Duodenal mucosa (tissue), 2 donors: ENCODE data around the gene THEMIS2.
A peak's percentile ranks its signal among the peaks of the same experiment; 100 is the strongest.

Experiments used
- H3K27ac ChIP-seq: one replicate; pipeline ENCODE4 v1.7.0; 2013; ENCODE audit warnings: low read depth, low read length
- H3K27me3 ChIP-seq, 2 donors: one replicate each; pipeline ENCODE4 v1.7.0; 2013; ENCODE audit warnings: low read length in 2 of 2, control low read depth in 1 of 2; ENCODE audit not compliant: insufficient read depth in 2 of 2, control insufficient read depth in 1 of 2
- H3K36me3 ChIP-seq, 2 donors: one replicate each; pipeline ENCODE4 v1.7.0; 2013; ENCODE audit warnings: low read length in 2 of 2, control low read depth in 1 of 2; ENCODE audit not compliant: insufficient read depth in 2 of 2, control insufficient read depth in 1 of 2
- H3K4me1 ChIP-seq, 2 donors: one replicate each; pipeline ENCODE4 v1.7.0; 2013; ENCODE audit warnings: low read length in 2 of 2, control low read depth in 1 of 2; ENCODE audit not compliant: insufficient read depth in 2 of 2, control insufficient read depth in 1 of 2
- H3K4me3 ChIP-seq, 2 donors: one replicate each; pipeline ENCODE4 v1.7.0; 2013; ENCODE audit warnings: low read length in 2 of 2, low read depth in 1 of 2
- H3K9ac ChIP-seq, 2 donors: one replicate each; pipeline ENCODE4 v1.7.0; 2013; ENCODE audit warnings: low read length in 2 of 2, low read depth in 1 of 2
- H3K9me3 ChIP-seq, 2 donors: one replicate each; pipeline ENCODE4 v1.7.0; 2013; ENCODE audit warnings: low read length in 2 of 2, control low read depth in 1 of 2; ENCODE audit not compliant: control insufficient read depth in 1 of 2

Gene THEMIS2

DNA sequence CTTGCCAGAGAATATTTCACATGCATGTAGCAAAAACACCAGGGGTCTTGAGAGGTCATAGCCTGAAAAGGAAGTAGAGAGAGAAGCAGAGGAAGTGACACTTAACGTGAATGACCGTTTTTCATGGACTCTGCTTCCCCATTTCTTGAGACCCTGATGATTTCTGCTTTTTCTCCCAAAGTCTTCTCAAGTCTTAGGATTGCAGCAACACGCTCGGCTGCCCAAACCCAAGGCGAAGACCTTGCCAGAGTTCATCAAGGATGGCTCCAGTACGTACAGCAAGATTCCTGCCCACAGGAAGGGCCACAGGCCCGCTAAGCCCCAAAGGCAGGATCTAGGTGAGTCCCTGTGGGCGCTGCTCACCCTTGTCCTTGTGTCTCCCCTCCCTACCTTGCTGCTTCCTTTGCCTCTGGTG is 12.8 kb downstream of the THEMIS2 start:
- H3K9me3 ChIP-seq: no peaks in the 10 kb centered on the region
- peak overlapping the region; percentile 53 for H3K27ac ChIP-seq
- peaks cover 30 to 34% of the 10 kb centered on the region in 2 donors for H3K4me1 ChIP-seq
- H3K9ac ChIP-seq: no peak overlapping the region
- H3K4me3 ChIP-seq: no peak overlapping the region
- H3K27me3 ChIP-seq: no peaks in the 10 kb centered on the region
- H3K36me3 ChIP-seq: peaks cover 0 to 46% of the 10 kb centered on the region in 2 donors

DNA sequence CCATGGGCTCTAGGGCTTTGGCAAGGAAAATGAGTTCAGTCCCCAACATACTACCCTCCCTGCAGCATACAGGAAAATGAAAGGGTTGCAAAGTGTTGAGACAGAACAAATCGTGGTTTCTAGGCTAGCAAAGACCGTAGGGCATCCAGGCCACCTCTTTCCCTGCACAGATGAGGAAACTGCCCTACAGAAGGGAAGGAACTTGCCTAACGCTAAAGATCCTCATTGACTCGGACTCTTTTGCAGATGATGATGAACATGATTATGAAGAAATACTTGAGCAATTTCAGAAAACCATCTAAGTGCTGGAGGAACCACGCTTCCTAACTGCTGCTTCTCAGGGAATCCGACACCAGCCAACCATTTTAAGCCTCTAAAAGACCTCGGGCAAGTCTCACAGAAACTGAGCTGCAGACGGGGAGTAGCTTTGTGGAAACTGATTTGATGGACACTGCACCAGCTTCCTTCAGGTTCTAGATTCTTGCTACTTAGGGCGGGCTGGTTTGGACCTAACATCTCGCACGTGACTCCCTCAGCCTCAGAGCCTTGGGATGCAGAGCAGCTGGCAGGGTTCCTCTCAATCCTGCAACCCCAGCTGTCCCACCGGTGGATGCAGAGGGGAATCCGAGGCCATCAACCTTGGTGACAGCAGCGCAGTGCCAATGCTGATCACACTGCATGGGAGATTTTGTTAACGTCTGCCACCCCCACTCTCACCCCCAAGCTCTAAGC is 13.4 kb downstream of the THEMIS2 start:
- peak overlapping the region in 1 of 2 donors; percentile 13 for H3K4me3 ChIP-seq
- no peak overlapping the region for H3K9ac ChIP-seq
- H3K9me3 ChIP-seq: no peaks in the 10 kb centered on the region
- H3K4me1 ChIP-seq: peaks cover 30 to 34% of the 10 kb centered on the region in 2 donors
- peak overlapping the region; percentile 53 for H3K27ac ChIP-seq
- no peaks in the 10 kb centered on the region for H3K27me3 ChIP-seq
- H3K36me3 ChIP-seq: peaks cover 0 to 46% of the 10 kb centered on the region in 2 donors

DNA sequence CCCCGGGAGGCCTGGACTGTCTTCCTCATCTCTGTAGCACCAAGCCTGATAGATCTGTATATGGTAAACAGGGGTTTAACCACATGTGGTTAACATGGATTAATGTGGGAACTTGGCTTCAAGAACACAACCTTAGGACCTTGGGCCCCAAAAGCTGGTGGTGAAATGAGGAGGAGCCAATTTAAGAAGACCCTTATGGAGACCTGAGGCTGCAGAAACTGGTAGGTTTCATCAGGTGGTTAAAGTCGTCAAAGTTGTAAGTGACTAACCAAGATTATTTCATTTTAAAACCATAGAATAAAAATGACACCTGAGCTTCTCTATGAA is 14.0 kb downstream of the THEMIS2 start:
- H3K9ac ChIP-seq: no peak overlapping the region
- H3K36me3 ChIP-seq: peaks cover 0 to 50% of the 10 kb centered on the region in 2 donors
- H3K27me3 ChIP-seq: no peaks in the 10 kb centered on the region
- peaks cover 30 to 38% of the 10 kb centered on the region in 2 donors for H3K4me1 ChIP-seq
- H3K27ac ChIP-seq: peak overlapping the region; percentile 51
- H3K4me3 ChIP-seq: peak overlapping the region in 1 of 2 donors; percentile 13
- H3K9me3 ChIP-seq: no peaks in the 10 kb centered on the region

DNA sequence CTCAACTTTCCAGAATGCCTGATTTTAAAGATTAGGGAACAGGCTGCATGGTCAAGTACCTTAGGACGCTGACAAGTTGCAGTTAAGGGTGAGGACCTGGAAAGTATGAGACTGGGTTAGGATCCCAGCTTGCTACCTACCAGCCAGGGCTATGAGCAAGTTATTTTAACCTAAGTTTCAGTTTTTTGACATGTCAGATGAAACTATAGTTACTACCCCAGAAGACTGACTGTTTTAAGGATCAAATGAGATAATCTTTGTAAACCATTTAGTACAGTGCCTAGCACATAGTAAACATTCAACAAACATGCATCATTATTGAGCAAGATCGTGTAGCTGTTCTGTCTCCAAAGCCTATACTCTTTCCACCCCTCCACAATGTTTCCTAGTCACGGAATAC is 14.4 kb downstream of the THEMIS2 start:
- no peaks in the 10 kb centered on the region for H3K9me3 ChIP-seq
- H3K4me1 ChIP-seq: peaks cover 30 to 38% of the 10 kb centered on the region in 2 donors
- no peaks in the 10 kb centered on the region for H3K27me3 ChIP-seq
- H3K4me3 ChIP-seq: no peak overlapping the region
- H3K9ac ChIP-seq: peak overlapping the region in 1 of 2 donors; percentile 19
- no peak overlapping the region for H3K27ac ChIP-seq
- peaks cover 0 to 53% of the 10 kb centered on the region in 2 donors for H3K36me3 ChIP-seq

- peak overlapping the region; percentile 26 for H3K27ac ChIP-seq
- H3K36me3 ChIP-seq: peaks cover 0 to 53% of the 10 kb centered on the region in 2 donors
- peak overlapping the region; percentile 19 to 43 for H3K9ac ChIP-seq
- peaks cover 30 to 42% of the 10 kb centered on the region in 2 donors for H3K4me1 ChIP-seq
- no peaks in the 10 kb centered on the region for H3K27me3 ChIP-seq
- H3K9me3 ChIP-seq: no peaks in the 10 kb centered on the region
- no peak overlapping the region for H3K4me3 ChIP-seq
Observed at GRCh38 chr1:27887215-27888021, 15.1 kb downstream of the THEMIS2 start.

DNA sequence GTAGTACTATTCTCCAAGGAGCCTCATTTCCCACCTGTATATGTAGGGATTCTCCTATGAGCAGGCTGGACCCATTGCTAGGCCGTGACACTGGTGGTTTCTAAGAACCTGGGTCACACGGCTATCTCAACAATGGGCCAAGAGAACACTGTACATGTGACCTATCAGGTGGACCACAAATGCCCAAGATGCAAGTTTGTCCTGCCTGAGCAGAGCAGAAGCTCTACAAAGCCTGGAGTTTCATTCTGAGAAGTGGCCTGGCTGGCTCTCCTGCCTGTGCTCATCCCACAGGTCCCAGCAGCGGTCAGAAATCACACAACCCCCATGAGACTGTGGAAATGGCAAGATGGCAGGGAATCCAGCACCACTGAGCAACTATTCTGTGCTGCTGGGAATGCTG is 17.2 kb downstream of the THEMIS2 start:
- Histone ChIP-seq H3K9me3 (no peaks in the 10 kb centered on the region), H3K4me3 (no peak overlapping the region), H3K27me3 (no peaks in the 10 kb centered on the region), H3K9ac (no peak overlapping the region), H3K4me1 (peaks cover 16 to 29% of the 10 kb centered on the region in 2 donors), H3K27ac (peak overlapping the region; percentile 28), H3K36me3 (peaks cover 10 to 62% of the 10 kb centered on the region in 2 donors)

GRCh38 chr1:27891196-27891889 is 19.0 kb downstream of the THEMIS2 start:
- Histone ChIP-seq H3K36me3 (peaks cover 17 to 68% of the 10 kb centered on the region in 2 donors), H3K9ac (no peak overlapping the region), H3K27ac (peak overlapping the region; percentile 65), H3K27me3 (no peaks in the 10 kb centered on the region), H3K9me3 (no peaks in the 10 kb centered on the region), H3K4me1 (peaks cover 13 to 22% of the 10 kb centered on the region in 2 donors), H3K4me3 (no peak overlapping the region)

DNA sequence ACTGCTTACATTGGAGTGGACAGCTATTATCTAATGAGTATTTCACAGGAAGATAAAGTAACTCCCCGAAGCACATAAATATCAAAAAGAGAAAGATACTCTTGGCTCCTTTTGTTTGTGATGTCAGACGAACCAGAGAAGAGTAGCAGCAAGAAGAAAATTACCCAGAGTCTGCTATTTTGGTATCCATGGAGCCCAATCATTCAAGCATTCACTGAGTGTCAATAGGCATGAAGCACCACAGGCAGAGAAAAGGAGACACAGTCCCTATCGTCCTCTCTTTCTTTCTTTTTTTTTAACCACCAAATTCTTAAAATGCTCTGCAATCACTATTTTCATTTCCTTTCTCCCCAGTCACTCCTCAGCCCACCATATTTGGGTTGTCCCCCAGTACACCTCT is 22.2 kb downstream of the THEMIS2 start:
- peaks cover 0 to 10% of the 10 kb centered on the region in 2 donors for H3K4me1 ChIP-seq
- no peak overlapping the region for H3K4me3 ChIP-seq
- H3K36me3 ChIP-seq: peaks cover 22 to 62% of the 10 kb centered on the region in 2 donors
- no peaks in the 10 kb centered on the region for H3K27me3 ChIP-seq
- no peak overlapping the region for H3K27ac ChIP-seq
- H3K9me3 ChIP-seq: no peaks in the 10 kb centered on the region
- no peak overlapping the region for H3K9ac ChIP-seq

GRCh38 chr1:27906759-27907158 is 34.4 kb downstream of the THEMIS2 start:
- Histone ChIP-seq H3K27ac (no peak overlapping the region), H3K27me3 (no peaks in the 10 kb centered on the region), H3K9ac (no peak overlapping the region), H3K4me3 (no peak overlapping the region), H3K4me1 (no peaks in the 10 kb centered on the region), H3K9me3 (no peaks in the 10 kb centered on the region), H3K36me3 (peaks cover 13 to 48% of the 10 kb centered on the region in 2 donors)

DNA sequence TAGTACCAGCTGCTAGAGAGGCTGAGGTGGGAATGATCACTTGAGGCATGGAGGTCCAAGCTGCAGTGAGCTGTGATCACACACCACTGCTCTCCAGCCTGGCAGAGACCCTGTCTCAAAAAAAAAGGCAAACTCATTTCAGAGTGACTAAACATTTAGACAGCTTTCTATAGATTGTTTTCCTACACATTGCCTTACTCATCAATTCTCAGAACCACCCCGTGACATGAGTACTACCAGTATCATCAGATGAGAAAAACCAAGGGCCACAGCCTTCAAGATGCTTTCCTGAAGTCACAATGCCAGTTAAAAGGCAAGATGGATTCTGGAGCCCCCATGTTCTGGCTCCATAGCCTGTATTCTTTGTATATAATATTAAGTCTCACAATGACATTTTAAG is 40.1 kb downstream of the THEMIS2 start:
- H3K27me3 ChIP-seq: no peaks in the 10 kb centered on the region
- no peak overlapping the region for H3K27ac ChIP-seq
- peaks cover 3 to 6% of the 10 kb centered on the region in 2 donors for H3K9me3 ChIP-seq
- no peak overlapping the region for H3K4me3 ChIP-seq
- H3K9ac ChIP-seq: no peak overlapping the region
- H3K36me3 ChIP-seq: peaks cover 7 to 21% of the 10 kb centered on the region in 2 donors
- peaks cover 0 to 4% of the 10 kb centered on the region in 2 donors for H3K4me1 ChIP-seq
